NB4 (cell line): Measurements from ENCODE around the gene SPAG5.

Experiments used
- CTCF ChIP-seq: IDR thresholded peaks from one replicate; pipeline ENCODE4 v1.5.1; 2012; ENCODE audit warnings: low read depth, low read length
- MAX ChIP-seq: IDR thresholded peaks from 2 replicates; pipeline ENCODE4 v1.6.1; 2011; ENCODE audit warnings: low read depth, low read length
- POLR2A ChIP-seq: IDR thresholded peaks from 2 replicates; pipeline ENCODE4 v1.6.1; 2011; ENCODE audit warnings: mild to moderate bottlenecking; ENCODE audit not compliant: insufficient read length; ENCODE audit errors: extremely low read depth

GRCh38 chr17:28612531-28612930, 13.7 kb upstream of the SPAG5 start:
- TF ChIP-seq POLR2A (no peak), CTCF (no peak), MAX (no peak)
